Smooth muscle cell (in vitro differentiated cells): ENCODE data around the gene INS. TPM values are rescaled to one million over a fixed set of nuclear protein-coding genes. Genes with fewer than 3 reads are reported as not detected.

Experiments
- DNase-seq: peaks from one replicate; lab custom pipeline; 2025; ENCODE audit not compliant: unreplicated experiment; lab: John Stamatoyannopoulos, UW
- H2AFZ ChIP-seq: fragments of 200-600 bp; sonication (generic); 2 replicates; pipeline ENCODE4 v1.6.0; 2016; ENCODE audit warnings: antibody characterized with exemption, low read depth, mild to moderate bottlenecking
- H3F3A ChIP-seq: fragments of 200-600 bp; sonication (generic); 2 replicates; pipeline ENCODE4 v1.6.0; 2017; ENCODE audit warnings: antibody characterized with exemption, low read depth
- H3K27ac ChIP-seq: fragments of 200-600 bp; sonication (generic); 2 replicates; pipeline ENCODE4 v1.5.1; 2016; ENCODE audit warnings: low read depth, mild to moderate bottlenecking
- H3K27me3 ChIP-seq: fragments of 200-600 bp; sonication (generic); 2 replicates; pipeline ENCODE4 v1.6.1; 2016; ENCODE audit warnings: low read depth, mild to moderate bottlenecking
- H3K36me3 ChIP-seq: fragments of 200-600 bp; sonication (generic); 2 replicates; pipeline ENCODE4 v1.5.1; 2016; ENCODE audit warnings: low read depth
- H3K4me1 ChIP-seq: fragments of 200-600 bp; sonication (generic); 2 replicates; pipeline ENCODE4 v1.5.1; 2016; ENCODE audit warnings: low read depth
- H3K4me2 ChIP-seq: fragments of 200-600 bp; sonication (generic); 2 replicates; pipeline ENCODE4 v1.6.0; 2016; ENCODE audit warnings: mild to moderate bottlenecking
- H3K4me3 ChIP-seq: fragments of 200-600 bp; sonication (generic); 2 replicates; pipeline ENCODE4 v1.5.1; 2016; ENCODE audit warnings: mild to moderate bottlenecking
- H3K79me2 ChIP-seq: fragments of 200-600 bp; sonication (generic); 2 replicates; pipeline ENCODE4 v1.6.0; 2016; ENCODE audit warnings: low read depth, mild to moderate bottlenecking
- H3K9ac ChIP-seq: fragments of 200-600 bp; sonication (generic); 2 replicates; pipeline ENCODE4 v1.6.0; 2016; ENCODE audit warnings: low read depth
- H3K9me3 ChIP-seq: fragments of 200-600 bp; sonication (generic); replicated peaks from 2 replicates; pipeline ENCODE4 v1.5.1; 2016; ENCODE audit warnings: low read depth
- H4K20me1 ChIP-seq: fragments of 200-600 bp; sonication (generic); 2 replicates; pipeline ENCODE4 v1.6.0; 2016; ENCODE audit warnings: low read depth
- WGBS: methylation state at CpG from one replicate; pipeline ENCODE4 v1.1.7; 2016; ENCODE audit warnings: low lambda C conversion rate; 5-methylcytosine and 5-hydroxymethylcytosine counted together
- microRNA counts: library from miRNA; unstranded; fragments of <30 nt; microRNA quantifications from one replicate; lab custom pipeline; 2016
- microRNA-seq: library from miRNA; unstranded; fragments of <30 nt; microRNA quantifications from one replicate; pipeline ENCODE4, GENCODE V29; 2016; ENCODE audit warnings: borderline number of aligned reads
- polyA plus RNA-seq: library from polyadenylated mRNA; unstranded; fragments of >200 nt; fragmentation: Nextera tagmentation; extraction: Ambion mirVana; gene quantifications from 2 replicates; pipeline ENCODE4 v1.2.1, GENCODE V29; 2016
- small RNA-seq: library from RNA; depleted of rRNA; stranded (forward); fragments of <200 nt; gene quantifications from one replicate; pipeline ENCODE3, GENCODE V24; 2014
- total RNA-seq: library from RNA; depleted of rRNA; stranded (reverse); fragments of >200 nt; gene quantifications from 2 replicates; pipeline ENCODE4 v1.2.3, GENCODE V29; 2014
- TF ChIP-seq, protein P1 (sequence below): fragments of 200-600 bp; sonication (generic); IDR thresholded peaks from 2 replicates; pipeline ENCODE4 v1.5.1; 2017; ENCODE audit warnings: borderline replicate concordance, mild to moderate bottlenecking, antibody characterized with exemption; ENCODE audit not compliant: insufficient read depth, poor library complexity, severe bottlenecking

The INS gene
- total and polyA plus RNA-seq, 2 experiments from 2014 or later: not detected

DNA sequence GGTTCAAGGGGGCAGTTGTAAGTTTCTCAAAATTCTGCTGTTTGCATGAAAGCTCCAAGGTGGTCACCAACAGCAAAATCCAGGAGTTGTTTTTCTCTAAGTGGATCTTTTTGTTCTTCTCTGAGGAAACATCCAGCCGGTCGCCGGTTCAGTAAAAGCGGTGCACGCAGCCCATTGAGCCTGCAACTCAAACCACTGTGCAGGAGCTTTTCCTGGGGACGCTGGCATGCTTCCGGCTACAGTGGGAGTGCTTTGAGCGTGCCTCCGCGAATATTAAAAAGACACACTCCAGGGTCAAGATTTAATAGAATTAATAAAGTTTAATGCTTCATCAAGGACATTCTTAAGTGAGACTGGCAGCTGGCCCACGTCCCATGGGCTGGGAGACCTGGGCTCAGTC, 47.2 kb downstream of the INS start:
- peaks cover 4% of the 10 kb centered on the region for H3K4me1 ChIP-seq
- no peak for DNase-seq

DNA sequence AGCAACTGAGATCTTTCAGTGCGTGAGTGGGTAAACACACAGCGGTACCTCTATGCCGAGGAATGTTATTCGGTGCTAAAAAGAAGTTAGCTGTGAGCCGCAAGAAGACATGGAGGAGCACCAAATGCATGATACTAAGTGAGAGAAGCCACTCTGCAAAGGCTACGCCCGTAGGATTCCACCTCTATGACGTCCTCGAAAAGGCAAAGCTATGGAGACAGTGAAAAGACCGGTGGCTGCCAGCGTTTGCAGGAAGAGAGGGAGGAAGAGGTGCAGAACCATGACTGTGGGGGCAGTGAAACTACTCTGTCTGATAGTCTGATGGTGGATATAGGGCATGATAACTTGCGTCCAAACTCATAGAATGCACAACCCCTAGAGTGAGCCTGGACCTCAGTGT, 50.5 kb downstream of the INS start:
- Histone ChIP-seq H3K27ac (no peak overlapping the region), H3K79me2 (no peaks in the 10 kb centered on the region), H3K4me1 (peaks cover 4% of the 10 kb centered on the region), H3K27me3 (no peaks in the 10 kb centered on the region), H3F3A (no peaks in the 10 kb centered on the region), H4K20me1 (no peaks in the 10 kb centered on the region), H3K36me3 (no peaks in the 10 kb centered on the region), H3K9me3 (no peaks in the 10 kb centered on the region), H3K4me2 (no peak overlapping the region), H2AFZ (no peak overlapping the region), H3K9ac (no peak overlapping the region), H3K4me3 (no peak overlapping the region)
- TF ChIP-seq, protein P1, sequence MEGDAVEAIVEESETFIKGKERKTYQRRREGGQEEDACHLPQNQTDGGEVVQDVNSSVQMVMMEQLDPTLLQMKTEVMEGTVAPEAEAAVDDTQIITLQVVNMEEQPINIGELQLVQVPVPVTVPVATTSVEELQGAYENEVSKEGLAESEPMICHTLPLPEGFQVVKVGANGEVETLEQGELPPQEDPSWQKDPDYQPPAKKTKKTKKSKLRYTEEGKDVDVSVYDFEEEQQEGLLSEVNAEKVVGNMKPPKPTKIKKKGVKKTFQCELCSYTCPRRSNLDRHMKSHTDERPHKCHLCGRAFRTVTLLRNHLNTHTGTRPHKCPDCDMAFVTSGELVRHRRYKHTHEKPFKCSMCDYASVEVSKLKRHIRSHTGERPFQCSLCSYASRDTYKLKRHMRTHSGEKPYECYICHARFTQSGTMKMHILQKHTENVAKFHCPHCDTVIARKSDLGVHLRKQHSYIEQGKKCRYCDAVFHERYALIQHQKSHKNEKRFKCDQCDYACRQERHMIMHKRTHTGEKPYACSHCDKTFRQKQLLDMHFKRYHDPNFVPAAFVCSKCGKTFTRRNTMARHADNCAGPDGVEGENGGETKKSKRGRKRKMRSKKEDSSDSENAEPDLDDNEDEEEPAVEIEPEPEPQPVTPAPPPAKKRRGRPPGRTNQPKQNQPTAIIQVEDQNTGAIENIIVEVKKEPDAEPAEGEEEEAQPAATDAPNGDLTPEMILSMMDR: no peak
- DNase-seq: no peak
- 97% methylated on average over 12 of the region's 12 CpGs for WGBS

More for the DNA sequence above, 47.2 kb downstream of the INS start:
- Histone ChIP-seq H4K20me1 (no peaks in the 10 kb centered on the region), H3K9me3 (no peaks in the 10 kb centered on the region), H3K27ac (no peak overlapping the region), H3K4me2 (no peak overlapping the region), H3F3A (no peaks in the 10 kb centered on the region), H3K27me3 (no peaks in the 10 kb centered on the region), H3K79me2 (no peaks in the 10 kb centered on the region), H2AFZ (no peak overlapping the region), H3K4me3 (no peak overlapping the region), H3K9ac (no peak overlapping the region), H3K36me3 (no peaks in the 10 kb centered on the region)
- TF ChIP-seq, protein P1: no peak
- WGBS: 95% methylated on average over 10 of the region's 11 CpGs

MicroRNAs encoded within 50 kb of the gene (microRNA counts, 767-probe panel; counts per million panel counts)
- microRNA hsa-miR-483-3p (lab: Ali Mortazavi, UCI) (10,762 counts per million, percentile 86 among the panel's probes with 10 or more counts), microRNA hsa-miR-483-5p (lab: Ali Mortazavi, UCI) (183 counts per million)

Small RNAs within 50 kb of the gene (microRNA-seq; reads per million reads assigned to microRNA genes)
- gene MIR4686: not detected
- gene MIR483: 27,969 reads per million, percentile 98 among the genes with 10 or more reads in this experiment

Small RNAs within 50 kb of the gene (small RNA-seq; reads per million reads assigned to genes)
- gene MIR4686 (not detected), gene MIR483 (33.4 reads per million, percentile 94 among the genes with 10 or more reads in this experiment)

Other genes starting within 250 kb of the INS start
- 1.9 TPM in 1 of 2 replicates, not detected in the other for gene TNNT3, start 241.5 kb downstream of the INS start, total RNA-seq
- gene TNNT3, start 241.5 kb downstream of the INS start, polyA plus RNA-seq: 0.97 and 4.7 TPM in 2 replicates
- 27.7 and 51.6 TPM in 2 replicates for gene MRPL23, start 213.9 kb downstream of the INS start, total RNA-seq
- 28.9 and 38.8 TPM in 2 replicates for gene MRPL23, start 213.9 kb downstream of the INS start, polyA plus RNA-seq
- gene H19, start 163.4 kb downstream of the INS start, total RNA-seq: 3.3 and 6.5 TPM in 2 replicates
- gene H19, start 163.4 kb downstream of the INS start, polyA plus RNA-seq: 2.5 and 2.6 TPM in 2 replicates
- 2,086 and 2,274 TPM in 2 replicates for gene IGF2, start 21.8 kb downstream of the INS start, total RNA-seq
- gene IGF2, start 21.8 kb downstream of the INS start, polyA plus RNA-seq: 3,825 and 3,877 TPM in 2 replicates
- gene TH, start 10.6 kb upstream of the INS start, total RNA-seq: not detected in 2 replicates
- not detected in 2 replicates for gene TH, start 10.6 kb upstream of the INS start, polyA plus RNA-seq
- 3.0 TPM in 1 of 2 replicates, not detected in the other for gene ASCL2, start 109.4 kb upstream of the INS start, total RNA-seq
- 0.33 TPM in 1 of 2 replicates, not detected in the other for gene ASCL2, start 109.4 kb upstream of the INS start, polyA plus RNA-seq
- gene C11orf21, start 140.7 kb upstream of the INS start, total RNA-seq: not detected in 2 replicates
- gene C11orf21, start 140.7 kb upstream of the INS start, polyA plus RNA-seq: not detected in 2 replicates
- not detected in 2 replicates for gene TSPAN32, start 140.8 kb upstream of the INS start, total RNA-seq
- gene TSPAN32, start 140.8 kb upstream of the INS start, polyA plus RNA-seq: 0.91 TPM in 1 of 2 replicates, not detected in the other
- gene CD81, start 216.1 kb upstream of the INS start, total RNA-seq: 191 and 219 TPM in 2 replicates
- 519 and 543 TPM in 2 replicates for gene CD81, start 216.1 kb upstream of the INS start, polyA plus RNA-seq
- gene TSSC4, start 239.5 kb upstream of the INS start, total RNA-seq: 27.7 and 32.5 TPM in 2 replicates
- gene TSSC4, start 239.5 kb upstream of the INS start, polyA plus RNA-seq: 80.2 and 82.3 TPM in 2 replicates